ENCODE measurements around the gene FBXL17.

- TF ChIP-seq CTCF (IDR thresholded peaks at IDR 0.05) = 0 out of 2 replicates have a peak, but pooled peaks have one; percentile 15
- no peak for TF ChIP-seq YY1 (IDR thresholded peaks at IDR 0.05; ENCODE audit: low read depth)
- TF ChIP-seq NRF1 (IDR thresholded peaks at IDR 0.05; ENCODE audit: low read depth, low read length) = no peak
- TF ChIP-seq ELF1 (IDR thresholded peaks at IDR 0.05) = no peak
- no peak for TF ChIP-seq MAX (IDR thresholded peaks at IDR 0.05; ENCODE audit: low read depth)
- no peak for TF ChIP-seq NFIC (IDR thresholded peaks at IDR 0.05; ENCODE audit: borderline replicate concordance)
- no peak for TF ChIP-seq EP300 (IDR thresholded peaks at IDR 0.05; ENCODE audit: borderline replicate concordance in 1 of 2, low read depth in 1 of 2, low read length in 1 of 2)
- no peak for TF ChIP-seq JUND (IDR thresholded peaks at IDR 0.05)
- TF ChIP-seq MXI1 (IDR thresholded peaks at IDR 0.05; ENCODE audit: low read depth, low read length) = no peak
- no peak for TF ChIP-seq REST (IDR thresholded peaks at IDR 0.05; ENCODE audit: low read depth, low read length)
- no peak for TF ChIP-seq TAF1 (IDR thresholded peaks at IDR 0.05; ENCODE audit: borderline replicate concordance, low read depth, low read length)
- TF ChIP-seq GABPA (IDR thresholded peaks at IDR 0.05; ENCODE audit: low read depth) = no peak
- no peak for TF ChIP-seq EZH2phosphoT487 (IDR thresholded peaks at IDR 0.05; ENCODE audit: borderline replicate concordance, low read depth)
- no peak for TF ChIP-seq FOXM1 (IDR thresholded peaks at IDR 0.05; ENCODE audit: low read depth)
Measured at GRCh38 chr5:108201721-108202120, 180.2 kb downstream of the FBXL17 start.

Data from SK-N-SH (cell line).